GM10266 (cell line): ENCODE results near the gene SESN2.

ENCODE experiments used
- DNase-seq: peaks from one replicate; pipeline ENCODE4 v3.0.0; 2012; ENCODE audit errors: extremely low spot score
- CTCF ChIP-seq: IDR thresholded peaks from 2 replicates; pipeline ENCODE4 v1.5.1; 2012; ENCODE audit warnings: mild to moderate bottlenecking, low read depth; ENCODE audit not compliant: control insufficient read depth, insufficient read depth; ENCODE audit errors: missing control alignments

Gene SESN2

DNA sequence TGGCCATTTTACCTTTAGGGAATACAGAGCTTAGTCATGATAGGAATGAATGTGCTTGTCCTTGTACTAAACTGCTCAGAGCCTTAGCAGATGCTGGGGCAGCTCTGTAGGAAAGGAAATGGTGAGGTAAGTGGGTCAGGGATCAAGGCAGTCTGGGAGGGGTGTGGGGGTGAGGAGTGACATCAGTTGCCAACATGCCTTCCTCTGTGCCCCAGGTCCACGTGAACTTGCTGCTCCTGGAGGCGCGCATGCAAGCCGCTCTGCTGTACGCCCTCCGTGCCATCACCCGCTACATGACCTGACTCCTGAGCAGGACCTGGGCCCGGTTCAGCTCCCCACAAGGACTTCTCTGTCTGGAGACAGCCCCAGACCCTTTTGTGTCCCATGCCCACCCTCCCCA, 21.2 kb downstream of the SESN2 start:
- DNase-seq, result no peak

DNA sequence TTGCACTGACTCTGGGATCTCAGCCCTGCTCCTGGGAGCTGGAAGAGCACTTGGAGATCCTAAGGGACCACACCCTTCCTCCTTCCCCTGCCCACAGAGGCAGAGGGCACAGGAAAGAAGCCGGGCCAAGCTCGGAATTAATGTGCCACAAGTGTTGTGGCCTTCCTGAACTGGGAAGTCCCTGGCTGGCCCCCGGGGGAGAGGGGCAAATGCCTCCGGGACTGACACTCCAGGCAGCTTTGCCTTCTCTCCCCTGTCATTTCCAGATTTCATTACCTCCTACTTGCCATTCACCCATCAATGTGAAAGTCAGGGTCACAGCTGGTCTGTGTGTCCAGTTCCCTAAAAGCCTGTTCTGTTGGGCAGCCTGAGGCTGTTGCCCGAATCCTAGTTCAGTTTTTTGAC, 21.7 kb downstream of the SESN2 start:
- no peak for TF ChIP-seq CTCF
- no peak for DNase-seq

More for the DNA sequence above, 21.2 kb downstream of the SESN2 start:
- TF ChIP-seq CTCF, result no peak

DNA sequence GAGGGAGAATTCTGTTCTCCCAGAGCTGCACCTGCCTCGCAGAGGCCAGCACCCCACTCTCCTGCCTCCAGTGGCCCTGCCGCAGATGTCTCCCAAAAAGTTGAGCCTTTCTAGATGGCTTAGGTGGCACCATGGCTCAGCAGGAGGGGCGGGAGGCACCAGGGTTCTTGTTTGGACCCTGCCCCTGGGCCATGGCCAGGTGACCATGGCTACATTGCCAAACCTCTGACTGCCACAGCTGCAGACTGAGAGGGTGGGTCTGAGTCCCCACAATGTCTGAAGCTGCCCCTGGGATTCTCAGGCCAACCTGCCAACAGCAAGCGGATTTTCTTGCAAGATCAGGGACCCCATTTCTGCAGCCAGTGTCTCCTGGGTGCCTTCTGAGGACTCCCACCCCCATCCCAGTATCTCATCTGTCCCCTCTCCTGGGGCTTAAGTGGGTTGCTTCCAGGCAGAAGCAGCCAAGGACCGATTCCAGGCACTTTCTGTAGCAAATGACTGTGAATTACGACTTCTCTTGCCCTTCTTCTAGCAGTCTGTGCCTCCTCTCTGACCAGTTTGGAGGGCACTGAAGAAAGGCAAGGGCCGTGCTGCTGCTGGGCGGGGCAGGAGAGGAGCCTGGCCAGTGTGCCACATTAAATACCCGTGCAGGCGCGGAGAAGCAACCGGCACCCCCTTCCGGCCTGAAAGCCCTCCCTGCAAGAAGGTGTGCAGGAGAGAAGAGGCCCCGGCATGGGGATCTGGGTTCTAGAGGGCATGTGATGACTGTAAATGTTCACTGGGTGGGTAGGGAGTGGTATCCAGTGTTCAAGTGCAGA, 22.5 kb downstream of the SESN2 start:
- TF ChIP-seq CTCF, result no peak
- no peak for DNase-seq

GRCh38 chr1:28282426-28283407, 23.4 kb downstream of the SESN2 start:
- TF ChIP-seq CTCF, result no peak
- DNase-seq, result no peak

- no peak for TF ChIP-seq CTCF
- no peak for DNase-seq
Measured at GRCh38 chr1:28286111-28286510, 26.8 kb downstream of the SESN2 start.

GRCh38 chr1:28288487-28288886, 29.2 kb downstream of the SESN2 start:
- DNase-seq, result no peak
- no peak for TF ChIP-seq CTCF
